ENCODE measurements around the gene C12orf43.
"Not testable (repeated sequence)": the region's sequence is repeated elsewhere in the genome, so short reads cannot be mapped to it uniquely, and the experiment has no call there.

Gene C12orf43, protein sequence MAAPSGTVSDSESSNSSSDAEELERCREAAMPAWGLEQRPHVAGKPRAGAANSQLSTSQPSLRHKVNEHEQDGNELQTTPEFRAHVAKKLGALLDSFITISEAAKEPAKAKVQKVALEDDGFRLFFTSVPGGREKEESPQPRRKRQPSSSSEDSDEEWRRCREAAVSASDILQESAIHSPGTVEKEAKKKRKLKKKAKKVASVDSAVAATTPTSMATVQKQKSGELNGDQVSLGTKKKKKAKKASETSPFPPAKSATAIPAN

GRCh38 chr12:121015825-121016766 lies at the start of gene C12orf43:
C12orf43 (minus strand) TSS chr12:121016487; CDS start chr12:121016474, 13 bp downstream.
- peak; percentile 93 for DNase-seq (ENCODE audit: low spot score)

- no peak for DNase-seq (ENCODE audit: low spot score)
Observed at GRCh38 chr12:121065345-121065744, 49.1 kb upstream of the C12orf43 start.

DNA sequence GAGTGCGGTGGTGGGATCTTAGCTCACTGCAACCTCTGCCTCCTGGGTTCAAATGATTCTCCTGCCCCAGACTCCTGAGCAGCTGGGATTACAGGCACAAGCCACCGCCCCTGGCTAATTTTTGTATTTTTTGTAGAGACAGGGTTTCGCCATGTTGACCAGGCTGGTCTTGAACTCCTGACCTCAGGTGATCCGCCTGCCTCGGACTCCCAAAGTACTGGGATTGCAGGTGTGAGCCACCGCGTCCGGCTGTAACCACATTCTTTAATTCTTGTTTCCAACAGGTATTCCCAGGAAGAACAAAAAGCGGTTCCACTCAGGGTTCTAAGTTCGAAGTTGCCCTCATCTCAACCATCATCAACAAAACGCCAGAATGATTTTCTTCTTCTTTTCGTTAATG lies 48.3 kb upstream of the C12orf43 start:
- DNase-seq (ENCODE audit: low spot score), result not testable (repeated sequence)

DNA sequence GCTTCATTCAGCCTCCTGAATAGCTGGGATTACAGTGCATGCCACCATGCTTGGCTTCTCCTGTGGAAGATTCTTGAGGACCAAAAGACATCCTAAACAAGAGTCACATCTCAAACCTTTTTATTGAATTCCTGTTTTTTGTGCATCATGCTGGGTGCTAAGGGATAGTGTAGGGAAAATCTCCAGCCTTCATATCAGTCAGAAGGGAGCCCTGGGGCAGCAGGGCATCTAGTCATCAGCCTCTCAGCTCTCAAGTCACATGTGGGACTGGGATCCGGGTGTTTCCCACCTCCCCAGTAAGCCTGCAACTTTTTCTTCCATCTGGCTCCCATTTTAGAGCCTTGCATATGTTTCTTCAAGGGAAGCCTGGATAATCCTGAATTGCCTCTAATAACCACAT lies 47.8 kb upstream of the C12orf43 start:
- DNase-seq (ENCODE audit: low spot score), result no peak

- DNase-seq (ENCODE audit: low spot score), result no peak
Observed at GRCh38 chr12:121062391-121063045, 46.2 kb upstream of the C12orf43 start.

DNA sequence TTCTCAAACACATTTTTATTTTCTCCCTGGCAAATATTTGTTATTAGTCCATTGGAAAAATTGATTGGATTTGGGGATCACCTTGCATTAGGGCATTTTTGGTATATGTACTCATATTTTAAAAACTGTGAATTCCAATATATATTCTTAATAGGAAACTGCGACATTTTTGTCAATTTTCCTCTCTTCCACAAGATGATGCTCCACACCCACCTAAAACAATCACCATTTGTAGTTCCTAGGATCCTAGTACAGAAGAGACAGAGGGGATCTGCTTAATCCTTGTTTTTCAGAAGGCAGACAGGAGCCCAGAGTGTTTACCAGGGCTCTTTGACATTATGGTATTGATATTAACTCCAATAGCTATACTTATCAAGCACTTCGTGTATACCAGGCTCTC lies 45.5 kb upstream of the C12orf43 start:
- DNase-seq (ENCODE audit: low spot score), result peak; percentile 16

DNA sequence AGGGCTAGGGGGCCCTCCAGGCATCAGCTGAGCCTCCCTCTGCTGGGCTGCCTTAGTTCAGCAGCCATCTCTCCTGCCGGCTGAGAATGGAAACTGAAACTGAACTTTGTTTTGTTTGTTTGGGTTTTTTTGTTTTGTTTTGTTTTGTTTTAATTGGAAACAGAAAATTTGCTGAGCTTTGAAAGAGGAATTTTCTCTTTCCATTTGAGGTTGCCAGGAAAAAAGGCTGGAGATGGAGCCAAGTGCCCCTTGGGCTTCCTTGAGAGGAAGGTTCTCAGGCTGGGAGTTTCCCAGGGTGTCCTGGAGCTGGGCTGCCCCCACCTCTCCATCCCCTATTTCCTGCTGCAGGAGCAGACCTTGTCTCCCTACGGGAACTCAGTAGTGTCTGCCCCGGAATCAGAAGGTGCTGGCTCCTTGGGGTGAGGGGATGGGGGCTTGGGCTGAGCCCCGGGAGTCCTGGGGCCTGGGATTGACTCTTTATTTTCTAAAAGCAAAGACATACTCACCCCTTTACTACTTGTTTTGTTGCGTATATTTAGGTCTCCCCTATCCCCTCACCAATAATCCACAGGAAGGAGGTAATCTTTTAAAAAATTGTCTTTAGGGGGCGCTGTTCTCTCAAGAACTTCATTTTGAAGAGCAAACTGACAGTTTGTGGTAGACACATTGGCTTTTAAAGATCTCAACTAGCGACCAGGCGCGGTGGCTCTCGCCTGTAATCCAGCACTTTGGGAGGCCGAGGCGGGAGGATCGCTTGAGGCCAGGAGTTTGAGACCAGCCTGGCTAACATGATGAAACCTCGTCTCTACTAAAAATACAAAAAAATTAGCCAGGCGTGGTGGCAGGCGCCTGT lies 44.1 kb upstream of the C12orf43 start:
- peak; percentile 21 for DNase-seq (ENCODE audit: low spot score)

GRCh38 chr12:121059031-121059898 lies 43.0 kb upstream of the C12orf43 start:
- DNase-seq (ENCODE audit: low spot score), result no peak

GRCh38 chr12:121057794-121058193 lies 41.5 kb upstream of the C12orf43 start:
- no peak for DNase-seq (ENCODE audit: low spot score)

DNA sequence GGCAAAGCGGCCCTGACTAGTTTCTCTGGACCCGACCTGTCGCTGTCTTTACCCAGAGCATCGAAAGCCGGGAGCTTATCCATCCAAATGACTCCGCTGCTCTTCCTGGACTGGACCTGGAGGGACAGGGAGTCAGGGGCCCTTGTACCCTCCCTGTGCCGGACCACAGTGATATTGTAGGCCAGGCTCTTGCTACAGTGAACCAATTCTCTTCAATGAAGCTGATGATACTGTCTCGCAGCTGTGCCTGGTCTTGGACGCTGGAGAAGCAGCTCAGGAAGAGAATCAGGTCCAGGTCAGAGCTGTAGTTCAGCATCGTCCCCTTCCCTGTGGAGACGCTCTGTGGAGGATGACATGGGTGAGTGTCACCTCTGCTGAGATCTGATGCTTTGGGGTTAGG lies 37.4 kb upstream of the C12orf43 start:
- no peak for DNase-seq (ENCODE audit: low spot score)

- DNase-seq (ENCODE audit: low spot score), result no peak
Observed at GRCh38 chr12:121050725-121051124, 34.4 kb upstream of the C12orf43 start.

DNA sequence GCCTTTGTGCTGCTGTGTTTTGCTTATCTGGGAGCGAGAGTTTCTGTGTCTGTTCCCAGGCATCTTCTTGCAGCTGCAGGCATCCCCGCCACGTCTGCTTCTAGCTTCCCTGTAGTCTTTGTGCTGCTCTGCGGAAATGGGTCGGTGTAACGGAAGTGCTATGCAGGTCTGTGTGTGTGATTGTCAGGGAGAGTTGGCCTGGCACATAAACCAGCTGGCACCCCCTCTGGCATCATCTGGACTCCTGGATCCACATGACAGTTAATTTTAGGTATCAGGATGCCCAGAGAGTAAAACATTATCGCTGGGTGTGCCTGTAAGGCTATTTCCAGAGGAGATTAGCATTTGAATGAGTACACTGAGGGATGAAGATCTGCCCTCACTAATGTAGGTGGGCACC lies 32.2 kb upstream of the C12orf43 start:
- DNase-seq (ENCODE audit: low spot score), result no peak

- not testable (repeated sequence) for DNase-seq (ENCODE audit: low spot score)
Observed at GRCh38 chr12:121047400-121047799, 31.1 kb upstream of the C12orf43 start.

DNA sequence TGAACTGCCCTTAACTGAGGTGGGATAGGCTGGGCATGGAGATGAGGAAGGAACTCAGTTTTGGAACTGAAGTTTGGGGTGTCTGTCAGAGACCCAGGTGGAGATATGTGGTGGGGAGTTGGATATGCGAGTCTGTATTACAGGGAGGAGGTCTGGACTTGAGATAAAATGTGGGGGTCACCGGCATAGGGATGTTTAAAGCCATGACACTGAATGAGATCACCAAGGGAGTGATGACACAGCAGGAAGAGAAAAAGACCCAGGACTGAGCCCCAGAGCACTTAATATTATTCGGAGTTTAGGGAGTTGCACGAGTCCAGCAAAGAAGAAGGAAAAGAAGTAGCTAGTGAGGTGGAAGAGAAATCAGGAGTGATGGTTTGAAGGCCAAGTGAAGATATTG lies 26.8 kb upstream of the C12orf43 start:
- no peak for DNase-seq (ENCODE audit: low spot score)

- no peak for DNase-seq (ENCODE audit: low spot score)
Observed at GRCh38 chr12:121038861-121039668, 22.8 kb upstream of the C12orf43 start, which contains the start of gene OASL. OASL (minus strand) TSS chr12:121039246; CDS start chr12:121038971, 275 bp downstream.

GRCh38 chr12:121036810-121037326 lies 20.6 kb upstream of the C12orf43 start:
- DNase-seq (ENCODE audit: low spot score), result no peak

GRCh38 chr12:121034616-121035305 lies 18.5 kb upstream of the C12orf43 start:
- DNase-seq (ENCODE audit: low spot score), result no peak

- DNase-seq (ENCODE audit: low spot score), result no peak
Observed at GRCh38 chr12:121033625-121034349, 17.5 kb upstream of the C12orf43 start.

Measured in putamen (tissue), 1 donor.